GM15510 (cell line): Measurements from ENCODE around the gene SPACA6.

Source experiments
- POLR2A ChIP-seq: IDR thresholded peaks from 3 replicates; pipeline ENCODE4 v1.6.1; 2011; ENCODE audit warnings: borderline replicate concordance; ENCODE audit not compliant: insufficient read length; ENCODE audit errors: extremely low read depth

Gene SPACA6

GRCh38 chr19:51739466-51740213, 46.5 kb downstream of the SPACA6 start:
- TF ChIP-seq POLR2A = no peak

GRCh38 chr19:51740356-51740755, 47.2 kb downstream of the SPACA6 start:
- no peak for TF ChIP-seq POLR2A

GRCh38 chr19:51742789-51743188, 49.7 kb downstream of the SPACA6 start:
- no peak for TF ChIP-seq POLR2A

GRCh38 chr19:51743405-51743804, 50.3 kb downstream of the SPACA6 start:
- TF ChIP-seq POLR2A = no peak

- TF ChIP-seq POLR2A = no peak
Observed at GRCh38 chr19:51746731-51747130, 53.6 kb downstream of the SPACA6 start.

GRCh38 chr19:51749979-51750378, 56.8 kb downstream of the SPACA6 start:
- TF ChIP-seq POLR2A = no peak

- no peak for TF ChIP-seq POLR2A
Observed at GRCh38 chr19:51750400-51751094, 57.4 kb downstream of the SPACA6 start.

GRCh38 chr19:51751655-51752054, 58.5 kb downstream of the SPACA6 start, which contains the start of gene FPR1:
FPR1 (minus strand) TSS chr19:51751878; CDS start chr19:51746994, 4,884 bp downstream.
- TF ChIP-seq POLR2A = no peak

GRCh38 chr19:51754109-51754508, 61.0 kb downstream of the SPACA6 start:
- TF ChIP-seq POLR2A = no peak

- TF ChIP-seq POLR2A = no peak
Observed at GRCh38 chr19:51754770-51755169, 61.6 kb downstream of the SPACA6 start.
